SU-DHL-6 (cell line): ENCODE results near the gene IL20.

ENCODE experiments used
- CTCF ChIP-seq: fragments of 200-600 bp; sonication (generic); IDR thresholded peaks from one replicate; pipeline ENCODE4 v1.5.1; 2017; ENCODE audit warnings: antibody characterized with exemption, mild to moderate bottlenecking, low read length, moderate library complexity; ENCODE audit not compliant: insufficient read depth, poor library complexity, severe bottlenecking
- EZH2phosphoT487 ChIP-seq: fragments of 200-600 bp; sonication (generic), shearing (Covaris generic); conservative IDR thresholded peaks from 2 replicates; pipeline ENCODE4 v1.6.1; 2018; ENCODE audit warnings: mild to moderate bottlenecking, antibody characterized with exemption, low read length, moderate library complexity, mixed read lengths

- TF ChIP-seq CTCF, result no peak
- no peak for TF ChIP-seq EZH2phosphoT487
These were observed 35.5 kb upstream of the IL20 start for GRCh38 chr1:206829875-206830274.
